SK-N-SH treated with all-trans-retinoic acid at 6 μM for 48 hours (cell line): ENCODE measurements around the gene PTPMT1.

Source experiments
- OSR1 ChIP-seq: fragments of 250-450 bp; sonication (Bioruptor Pico); IDR thresholded peaks from 2 replicates; pipeline ENCODE4 v1.8.0; 2022; ENCODE audit warnings: moderate library complexity, mild to moderate bottlenecking, inconsistent platforms
- PATZ1 ChIP-seq: fragments of 250-450 bp; sonication (Bioruptor Pico); IDR thresholded peaks from 2 replicates; pipeline ENCODE4 v1.8.0; 2020; ENCODE audit warnings: mild to moderate bottlenecking, moderate library complexity, borderline replicate concordance
- PPARA ChIP-seq: fragments of 250-450 bp; sonication (Bioruptor Pico); IDR thresholded peaks from 2 replicates; pipeline ENCODE4 v1.5.0; 2020; ENCODE audit warnings: mild to moderate bottlenecking, borderline replicate concordance
- RARB ChIP-seq: fragments of 250-450 bp; sonication (Bioruptor Pico); IDR thresholded peaks from 2 replicates; pipeline ENCODE4 v1.8.0; 2021; ENCODE audit warnings: mild to moderate bottlenecking, moderate library complexity
- TCF4 ChIP-seq: fragments of 250-450 bp; sonication (Bioruptor Pico); IDR thresholded peaks from 2 replicates; pipeline ENCODE4 v1.8.0; 2021; ENCODE audit warnings: mild to moderate bottlenecking, moderate library complexity, borderline replicate concordance
- ZFP3 ChIP-seq: fragments of 250-450 bp; sonication (Bioruptor Pico); IDR thresholded peaks from 2 replicates; pipeline ENCODE4 v1.5.0; 2020; ENCODE audit warnings: mild to moderate bottlenecking, moderate library complexity
- ZFP30 ChIP-seq: fragments of 450-650 bp; formaldehyde crosslinking; IDR thresholded peaks from 2 replicates; pipeline ENCODE4 v1.5.0; 2022; ENCODE audit warnings: mild to moderate bottlenecking, moderate library complexity
- TF ChIP-seq, protein P1 (sequence below): fragments of 250-450 bp; sonication (Bioruptor Pico); IDR thresholded peaks from 2 replicates; pipeline ENCODE4 v1.5.1; 2020; ENCODE audit warnings: low read depth, mild to moderate bottlenecking, moderate library complexity

GRCh38 chr11:47616726-47617416 lies 51.5 kb downstream of the PTPMT1 start:
- TF ChIP-seq OSR1 (CRISPR knock-in tag): no peak
- TF ChIP-seq ZFP3: no peak
- no peak for TF ChIP-seq TCF4 (CRISPR knock-in tag)
- TF ChIP-seq, protein P1, sequence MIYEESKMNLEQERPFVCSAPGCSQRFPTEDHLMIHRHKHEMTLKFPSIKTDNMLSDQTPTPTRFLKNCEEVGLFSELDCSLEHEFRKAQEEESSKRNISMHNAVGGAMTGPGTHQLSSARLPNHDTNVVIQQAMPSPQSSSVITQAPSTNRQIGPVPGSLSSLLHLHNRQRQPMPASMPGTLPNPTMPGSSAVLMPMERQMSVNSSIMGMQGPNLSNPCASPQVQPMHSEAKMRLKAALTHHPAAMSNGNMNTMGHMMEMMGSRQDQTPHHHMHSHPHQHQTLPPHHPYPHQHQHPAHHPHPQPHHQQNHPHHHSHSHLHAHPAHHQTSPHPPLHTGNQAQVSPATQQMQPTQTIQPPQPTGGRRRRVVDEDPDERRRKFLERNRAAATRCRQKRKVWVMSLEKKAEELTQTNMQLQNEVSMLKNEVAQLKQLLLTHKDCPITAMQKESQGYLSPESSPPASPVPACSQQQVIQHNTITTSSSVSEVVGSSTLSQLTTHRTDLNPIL (CRISPR knock-in tag): no peak
- no peak for TF ChIP-seq PATZ1 (CRISPR knock-in tag)
- no peak for TF ChIP-seq PPARA (CRISPR knock-in tag)
- no peak for TF ChIP-seq ZFP30 (CRISPR knock-in tag)
- TF ChIP-seq RARB (CRISPR knock-in tag): no peak
